Stimulated activated CD4-positive, alpha-beta T cell treated with anti-CD3 and anti-CD28 coated beads, Interleukin-12 subunit alpha, Interleukin-12 subunit beta, amount 100 ng/mL, for 24 hours (primary cell): ENCODE measurements around the gene HSD11B1L.
"Not testable (repeated sequence)": the region's sequence is repeated elsewhere in the genome, so short reads cannot be mapped to it uniquely, and the experiment has no call there.

ENCODE experiments used
- DNase-seq, 2 experiments: peaks; one replicate each; pipeline ENCODE4 v3.0.0-alpha.2; 2020; ENCODE audit warnings: low read depth in 2 of 2

Gene HSD11B1L

DNA sequence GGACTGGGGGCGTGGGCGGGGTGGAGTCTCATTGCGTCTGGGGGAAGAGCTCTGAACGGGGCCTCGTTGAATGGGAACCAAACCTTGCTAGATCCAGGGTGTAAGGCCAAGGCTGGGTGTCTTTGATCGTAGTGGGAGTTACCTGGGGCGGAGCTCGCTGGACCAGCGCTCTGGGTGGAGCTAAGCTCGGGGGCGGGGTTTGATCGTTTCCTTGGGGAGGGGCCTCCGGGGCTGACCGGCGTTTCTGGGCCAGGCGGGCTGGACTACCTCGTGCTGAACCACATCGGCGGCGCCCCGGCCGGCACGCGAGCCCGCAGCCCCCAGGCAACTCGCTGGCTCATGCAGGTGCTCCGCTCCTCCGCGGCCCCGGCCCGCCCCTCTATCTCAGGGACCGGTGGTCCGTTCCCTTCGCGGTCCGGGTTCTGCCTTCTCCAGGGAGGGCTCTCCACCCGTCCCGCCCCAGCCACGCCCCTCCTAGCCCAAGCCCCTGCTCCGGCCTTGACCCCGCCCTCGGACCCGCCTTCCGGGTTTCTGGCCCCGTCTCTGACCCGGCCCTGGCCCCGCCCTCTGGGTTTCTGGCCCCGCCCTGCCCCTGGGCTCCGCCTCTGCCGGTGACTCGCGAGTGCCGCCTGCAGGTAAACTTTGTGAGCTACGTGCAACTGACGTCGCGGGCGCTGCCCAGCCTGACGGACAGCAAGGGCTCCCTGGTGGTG is 6.0 kb downstream of the HSD11B1L start:
- peak; percentile 98 to 100 for DNase-seq

DNA sequence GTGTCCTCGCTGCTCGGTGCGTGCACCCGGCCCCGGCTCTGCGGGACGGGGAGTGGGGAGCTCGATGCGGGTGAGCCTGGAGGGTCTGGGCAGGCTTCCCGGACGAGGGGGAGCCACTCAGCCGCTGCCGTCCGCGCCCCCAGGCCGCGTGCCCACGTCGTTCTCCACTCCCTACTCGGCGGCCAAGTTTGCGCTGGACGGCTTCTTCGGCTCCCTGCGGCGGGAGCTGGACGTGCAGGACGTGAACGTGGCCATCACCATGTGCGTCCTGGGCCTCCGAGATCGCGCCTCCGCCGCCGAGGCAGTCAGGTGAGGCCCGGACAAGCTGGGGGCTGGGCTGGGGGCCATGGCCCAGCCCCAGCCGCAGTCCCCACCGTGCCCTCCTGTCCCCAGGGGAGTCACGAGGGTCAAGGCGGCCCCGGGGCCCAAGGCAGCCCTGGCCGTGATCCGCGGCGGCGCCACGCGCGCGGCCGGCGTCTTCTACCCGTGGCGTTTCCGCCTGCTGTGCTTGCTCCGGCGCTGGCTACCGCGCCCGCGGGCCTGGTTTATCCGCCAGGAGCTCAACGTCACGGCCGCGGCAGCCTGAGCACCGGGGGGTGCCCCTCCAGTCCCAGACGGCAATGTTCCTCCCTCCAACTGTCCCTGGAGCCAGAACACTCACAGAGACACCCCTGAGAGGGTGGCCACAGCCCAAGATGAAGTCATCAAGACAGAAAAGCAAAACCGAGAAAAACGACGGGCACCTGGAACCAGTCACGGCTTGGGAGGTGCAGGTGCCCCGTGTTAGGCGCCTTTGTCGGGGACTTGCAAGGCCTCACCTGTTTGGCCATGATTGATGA is 6.8 kb downstream of the HSD11B1L start:
- DNase-seq = no peak

- DNase-seq = not testable (repeated sequence)
Observed at GRCh38 chr19:5688262-5688881, 7.5 kb downstream of the HSD11B1L start.

- DNase-seq = peak; percentile 98 to 99
Observed at GRCh38 chr19:5690125-5690954, 9.5 kb downstream of the HSD11B1L start, which contains the start of gene RPL36. RPL36 (plus strand) TSS chr19:5690295; CDS start chr19:5690508, 213 bp downstream.

GRCh38 chr19:5690955-5691821 is 10.4 kb downstream of the HSD11B1L start:
- peak; percentile 41 to 61 for DNase-seq

- peak in 1 of 2 experiments; percentile 26 for DNase-seq
Observed at GRCh38 chr19:5691822-5692722, 11.2 kb downstream of the HSD11B1L start.

DNA sequence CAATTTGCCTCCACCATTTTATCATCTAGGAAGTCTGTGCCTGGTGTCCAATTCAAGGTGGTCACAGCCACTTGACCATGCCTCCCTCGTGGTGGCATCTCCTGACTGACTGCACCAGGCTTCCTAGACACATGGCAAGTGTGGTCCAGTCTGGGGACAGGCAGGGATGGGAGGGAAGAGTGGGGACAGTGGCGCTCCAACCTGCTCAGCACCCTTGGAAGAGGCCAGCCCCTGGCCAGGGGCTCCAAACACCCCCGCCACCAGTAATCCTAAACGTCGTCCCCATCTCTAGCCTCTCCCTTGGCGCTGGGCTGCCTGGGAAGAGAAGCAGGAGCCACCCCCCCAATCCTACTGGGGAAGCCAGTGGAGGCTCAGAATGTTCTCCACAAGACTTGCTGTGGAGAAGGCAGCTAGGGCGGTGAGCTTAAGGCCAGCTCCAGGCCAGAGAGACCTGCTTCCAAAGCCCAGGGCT is 11.9 kb downstream of the HSD11B1L start:
- DNase-seq = no peak

DNA sequence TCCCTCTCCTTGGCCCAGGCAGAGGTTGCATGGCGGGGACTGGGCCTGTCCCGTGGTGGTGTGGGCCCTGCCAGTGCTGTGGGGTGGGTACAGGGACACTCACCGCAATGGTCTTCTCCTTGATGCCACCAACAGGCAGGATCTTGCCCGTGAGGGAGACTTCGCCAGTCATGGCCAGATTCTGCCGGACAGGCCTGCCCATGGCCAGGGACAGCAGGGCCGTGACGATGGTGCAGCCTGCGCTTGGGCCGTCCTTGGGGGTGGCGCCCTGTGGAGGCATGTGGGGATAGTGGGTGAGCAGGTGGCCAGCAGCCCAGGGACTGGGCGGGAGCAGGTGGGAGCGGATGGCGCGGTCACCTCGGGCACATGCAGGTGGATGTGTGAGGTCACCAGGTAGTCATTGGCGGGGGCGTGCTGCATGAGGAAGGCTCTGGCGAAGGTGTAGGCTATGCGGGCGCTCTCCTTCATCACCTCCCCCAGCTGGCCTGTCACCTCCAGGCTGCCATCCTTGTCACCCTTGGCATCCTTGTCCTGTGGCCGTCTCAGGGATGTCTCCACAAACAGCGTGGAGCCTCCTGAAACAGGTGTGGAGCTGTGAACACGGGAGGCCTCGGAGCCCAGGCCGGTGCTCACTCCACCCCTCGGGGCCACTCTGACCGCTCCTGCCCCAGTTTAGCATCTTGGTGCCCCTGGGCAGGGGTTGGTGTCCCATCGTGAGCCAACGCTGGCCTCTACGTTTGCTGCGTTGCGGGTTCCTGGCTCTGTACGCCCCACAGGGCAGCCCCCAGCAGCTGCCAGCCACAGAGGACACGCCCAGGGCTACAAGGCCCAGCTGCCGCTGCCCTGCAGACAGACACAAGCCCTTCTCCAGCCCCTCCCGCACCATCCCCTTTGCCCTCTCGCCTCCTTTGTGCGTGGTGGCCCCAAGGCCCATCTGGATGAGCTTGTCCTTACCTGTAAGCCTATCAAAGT is 12.7 kb downstream of the HSD11B1L start:
- DNase-seq = no peak

GRCh38 chr19:5694167-5694955 is 13.5 kb downstream of the HSD11B1L start:
- DNase-seq = no peak

- DNase-seq = no peak
Observed at GRCh38 chr19:5694956-5695648, 14.3 kb downstream of the HSD11B1L start.

- DNase-seq = no peak
Observed at GRCh38 chr19:5695649-5696195, 14.9 kb downstream of the HSD11B1L start.

DNA sequence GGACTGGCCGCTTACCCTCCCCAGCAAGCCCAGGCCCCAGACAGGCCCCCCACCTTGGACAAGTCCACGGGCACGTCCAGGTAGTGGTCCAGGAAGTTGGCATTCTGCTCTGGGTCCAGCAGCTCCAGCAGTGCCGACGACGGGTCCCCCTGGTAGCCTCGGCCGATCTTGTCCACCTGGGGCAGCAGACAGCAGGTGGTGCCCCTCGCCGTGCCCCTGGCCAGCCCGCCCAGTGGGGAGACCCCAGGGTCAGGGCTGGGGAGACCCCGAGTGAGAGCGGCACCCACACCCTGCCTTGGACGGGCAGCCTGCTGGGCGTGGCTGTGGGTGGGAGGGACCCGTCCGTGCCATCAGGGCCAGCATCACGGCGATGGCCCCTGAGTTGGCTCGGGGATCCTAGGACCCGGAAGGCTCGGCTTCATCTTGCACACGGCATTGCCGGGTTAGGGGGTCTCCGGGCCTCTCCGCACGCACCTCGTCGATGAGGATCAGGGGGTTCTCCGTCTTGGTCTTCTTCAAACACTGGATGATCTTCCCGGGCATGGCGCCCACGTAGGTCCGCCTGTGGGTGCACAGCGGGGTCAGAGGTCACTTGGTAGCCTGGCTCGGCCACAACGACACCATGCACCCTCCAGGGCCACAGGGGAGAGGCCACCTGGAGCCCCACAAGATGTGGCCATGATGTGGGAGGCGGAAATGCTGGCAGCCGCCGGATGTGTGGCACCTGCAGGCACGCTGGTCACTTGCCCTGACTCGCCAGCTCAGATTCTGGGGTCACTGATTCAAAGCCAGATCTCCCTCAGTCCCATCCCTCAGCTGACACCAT is 15.6 kb downstream of the HSD11B1L start:
- DNase-seq = no peak

DNA sequence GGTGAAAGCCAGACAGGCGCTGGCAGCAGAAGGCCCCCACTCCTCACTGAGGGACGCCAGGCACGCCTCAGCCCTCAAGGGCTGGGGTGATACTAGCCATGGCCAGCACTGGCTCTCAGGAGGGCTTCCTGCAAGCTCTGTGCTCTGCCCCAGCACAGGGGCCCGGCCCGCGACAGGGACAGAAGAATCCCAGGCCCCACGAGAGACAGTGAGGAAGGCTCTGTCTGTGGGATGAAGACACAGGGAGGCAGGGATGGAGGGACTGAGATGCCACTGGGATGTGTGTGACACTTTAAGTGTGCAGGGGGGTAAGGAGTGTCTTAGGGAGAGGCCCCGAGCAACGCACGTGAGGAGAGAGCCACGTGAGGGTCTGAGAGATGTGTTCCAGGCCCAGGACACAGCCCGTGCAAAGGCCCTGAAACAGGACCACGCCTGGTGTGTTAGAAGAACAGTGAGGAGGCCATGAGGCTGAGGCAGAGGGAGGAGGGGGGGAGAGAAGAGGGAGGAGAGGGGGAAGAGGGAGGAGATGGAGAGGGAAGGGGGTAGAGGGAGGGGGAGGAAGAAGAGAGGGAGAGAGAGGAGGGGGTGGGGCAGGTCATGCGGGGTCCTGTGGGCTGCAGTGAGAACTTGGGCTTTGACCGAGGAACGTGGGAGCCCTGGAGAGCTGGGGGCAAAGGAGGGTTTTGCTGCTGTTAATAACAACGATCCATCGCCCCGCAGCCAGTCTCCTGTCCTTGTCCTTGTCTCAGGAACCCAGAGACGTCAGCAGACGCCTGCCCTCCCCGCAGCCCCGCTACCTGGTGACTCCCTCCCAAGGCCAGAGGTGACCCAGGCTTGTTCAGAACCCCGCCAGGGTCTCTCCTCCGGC is 16.4 kb downstream of the HSD11B1L start:
- DNase-seq = no peak

DNA sequence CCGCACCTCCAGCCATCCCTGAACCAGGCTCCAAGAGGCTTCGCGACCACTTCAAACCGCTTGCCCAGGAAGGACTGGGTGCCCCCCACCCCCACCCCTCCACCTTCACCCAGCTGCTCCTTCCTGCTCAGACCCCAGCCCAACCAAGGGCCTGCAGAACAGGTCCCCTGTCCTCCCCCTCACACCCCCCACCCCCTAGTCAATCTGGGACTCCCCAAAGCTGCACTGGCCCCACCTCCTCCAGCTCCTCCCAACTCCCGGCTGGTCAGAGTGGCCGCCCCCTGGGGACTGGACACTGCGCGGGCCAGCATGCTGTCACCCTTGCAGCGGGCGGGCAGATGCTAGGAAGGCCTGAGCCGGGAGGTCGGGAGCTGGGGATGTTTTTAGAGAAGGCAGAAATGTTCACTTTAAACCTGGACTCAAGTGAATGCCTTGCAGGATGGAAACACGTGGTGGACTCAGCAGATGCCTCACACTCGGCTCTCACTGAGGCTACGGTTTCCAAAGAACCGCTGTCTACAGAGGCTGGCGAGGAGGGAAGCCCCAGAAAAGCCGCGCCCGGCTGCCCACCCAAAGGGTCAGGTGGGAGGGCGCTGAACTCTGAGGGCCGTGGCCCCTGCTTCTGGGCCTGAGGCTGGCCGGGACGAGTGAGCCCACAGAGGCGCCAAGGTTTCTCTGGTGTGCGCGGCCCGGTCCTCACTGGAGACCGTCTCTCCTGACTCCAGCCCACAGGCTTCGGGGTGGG is 17.2 kb downstream of the HSD11B1L start:
- DNase-seq = no peak
